SK-N-SH treated with all-trans-retinoic acid at 6 μM for 48 hours (cell line): ENCODE data around the gene DDX54.

Source experiments
- ATAC-seq: fragments of 200-7000 bp; cut with Tn5 transposase; 3 replicates; pipeline ENCODE4 v1.9.1; 2020; ENCODE audit warnings: mild to moderate bottlenecking, moderate library complexity
- ARNTL ChIP-seq: fragments of 450-650 bp; formaldehyde crosslinking; IDR thresholded peaks from 2 replicates; pipeline ENCODE4 v1.5.0; 2020; ENCODE audit warnings: low read depth, mild to moderate bottlenecking, moderate library complexity, borderline replicate concordance
- BACH2 ChIP-seq: fragments of 250-450 bp; sonication (Bioruptor Pico); IDR thresholded peaks from 2 replicates; pipeline ENCODE4 v1.9.0; 2021; ENCODE audit warnings: mild to moderate bottlenecking, borderline replicate concordance
- CREB5 ChIP-seq: fragments of 250-450 bp; sonication (Bioruptor Pico); IDR thresholded peaks from 2 replicates; pipeline ENCODE4 v1.5.1; 2020; ENCODE audit warnings: low read depth, mild to moderate bottlenecking, moderate library complexity
- CSDC2 ChIP-seq: fragments of 250-450 bp; sonication (Bioruptor Pico); IDR thresholded peaks from 2 replicates; pipeline ENCODE4 v1.5.0; 2020; ENCODE audit warnings: mild to moderate bottlenecking, moderate library complexity
- ESRRG ChIP-seq: fragments of 250-450 bp; sonication (Bioruptor Pico); IDR thresholded peaks from 2 replicates; pipeline ENCODE4 v1.6.1; 2021; ENCODE audit warnings: mild to moderate bottlenecking
- ISL1 ChIP-seq: fragments of 250-450 bp; sonication (Bioruptor Pico); IDR thresholded peaks from 2 replicates; pipeline ENCODE4 v2.1.2; 2022; ENCODE audit warnings: mild to moderate bottlenecking, moderate library complexity
- OSR1 ChIP-seq: fragments of 250-450 bp; sonication (Bioruptor Pico); IDR thresholded peaks from 2 replicates; pipeline ENCODE4 v1.8.0; 2022; ENCODE audit warnings: moderate library complexity, mild to moderate bottlenecking, inconsistent platforms
- PATZ1 ChIP-seq: fragments of 250-450 bp; sonication (Bioruptor Pico); IDR thresholded peaks from 2 replicates; pipeline ENCODE4 v1.8.0; 2020; ENCODE audit warnings: mild to moderate bottlenecking, moderate library complexity, borderline replicate concordance
- POU6F1 ChIP-seq: fragments of 250-450 bp; sonication (Bioruptor Pico); IDR thresholded peaks from 2 replicates; pipeline ENCODE4 v1.8.0; 2021; ENCODE audit warnings: low read depth, mild to moderate bottlenecking, moderate library complexity, borderline replicate concordance
- RARB ChIP-seq: fragments of 250-450 bp; sonication (Bioruptor Pico); IDR thresholded peaks from 2 replicates; pipeline ENCODE4 v1.8.0; 2021; ENCODE audit warnings: mild to moderate bottlenecking, moderate library complexity
- SNAI2 ChIP-seq: fragments of 250-450 bp; sonication (Bioruptor Pico); IDR thresholded peaks from 2 replicates; pipeline ENCODE4 v1.5.0; 2020; ENCODE audit warnings: mild to moderate bottlenecking, moderate library complexity
- TSHZ2 ChIP-seq: fragments of 250-450 bp; sonication (Bioruptor Pico); IDR thresholded peaks from 2 replicates; pipeline ENCODE4 v1.5.0; 2020; ENCODE audit warnings: mild to moderate bottlenecking, moderate library complexity
- ZFP3 ChIP-seq: fragments of 250-450 bp; sonication (Bioruptor Pico); IDR thresholded peaks from 2 replicates; pipeline ENCODE4 v1.5.0; 2020; ENCODE audit warnings: mild to moderate bottlenecking, moderate library complexity
- ZNF70 ChIP-seq: fragments of 450-650 bp; formaldehyde crosslinking; IDR thresholded peaks from 2 replicates; pipeline ENCODE4 v1.5.0; 2020; ENCODE audit warnings: mild to moderate bottlenecking, moderate library complexity
- ZNF8 ChIP-seq: fragments of 450-650 bp; formaldehyde crosslinking; IDR thresholded peaks from 2 replicates; pipeline ENCODE4 v1.5.0; 2020; ENCODE audit warnings: mild to moderate bottlenecking, moderate library complexity

DDX54 gene

GRCh38 chr12:113120670-113121370, 64.5 kb downstream of the DDX54 start:
- no peak for TF ChIP-seq ZNF70 (CRISPR knock-in tag)
- TF ChIP-seq ESRRG (CRISPR knock-in tag), result no peak
- no peak for TF ChIP-seq CSDC2 (CRISPR knock-in tag)
- TF ChIP-seq SNAI2 (CRISPR knock-in tag), result no peak
- TF ChIP-seq ZFP3 (CRISPR knock-in tag), result no peak
- no peak for TF ChIP-seq POU6F1
- no peak for TF ChIP-seq ARNTL
- TF ChIP-seq PATZ1 (CRISPR knock-in tag), result no peak
- TF ChIP-seq RARB (CRISPR knock-in tag), result no peak
- TF ChIP-seq ZNF8, result no peak
- no peak for TF ChIP-seq TSHZ2
- no peak; the same call in 2 of the 3 replicates for ATAC-seq

- no peak for ATAC-seq
Observed at GRCh38 chr12:113119980-113120669, 65.2 kb downstream of the DDX54 start.

More at GRCh38 chr12:113119980-113120669, 65.2 kb downstream of the DDX54 start:
- TF ChIP-seq ZNF70 (CRISPR knock-in tag), result no peak
- TF ChIP-seq BACH2 (CRISPR knock-in tag), result no peak
- no peak for TF ChIP-seq ISL1 (CRISPR knock-in tag)
- no peak for TF ChIP-seq OSR1
- no peak for TF ChIP-seq ZFP3 (CRISPR knock-in tag)
- TF ChIP-seq TSHZ2, result no peak
- TF ChIP-seq PATZ1 (CRISPR knock-in tag), result no peak
- no peak for TF ChIP-seq SNAI2 (CRISPR knock-in tag)
- no peak for TF ChIP-seq CREB5 (CRISPR knock-in tag)
- TF ChIP-seq, all 23 proteins: peak for 0
